Right lobe of liver (tissue), 4 donors: Measurements from ENCODE around the gene POT1.

Experiments
- CTCF ChIP-seq, 4 donors: fragments of 200-600 bp in 3 of 4; fragments of 450-650 bp in 1 of 4; IDR thresholded peaks; one replicate each; pipeline versions ENCODE4 v1.5.1 to v1.8.0; 2016 to 2022; ENCODE audit warnings: antibody characterized with exemption in 4 of 4, mild to moderate bottlenecking in 2 of 4
- POLR2A ChIP-seq: fragments of 450-650 bp; IDR thresholded peaks from one replicate; pipeline ENCODE4 v1.6.1; 2017; ENCODE audit warnings: antibody characterized with exemption, mild to moderate bottlenecking
- donor health status: DM: no; HTN: no; CAD: no.
- donor health status: DM: no; HTN: no; CAD: no.
- donor health status: DM: no; HTN: yes; CAD: no.

- TF ChIP-seq CTCF (IDR thresholded peaks at IDR 0.05) (no peak), POLR2A (no peak)
These were observed 143.6 kb downstream of the POT1 start for GRCh38 chr7:124785994-124786393.
